HuH-7 (cell line): ENCODE results near the gene COL9A2.
"Not testable (repeated sequence)": the region's sequence is repeated elsewhere in the genome, so short reads cannot be mapped to it uniquely, and the experiment has no call there.

Source experiments
- DNase-seq: peaks from one replicate; pipeline ENCODE4 v3.0.0; 2011; ENCODE audit warnings: low spot score

The COL9A2 gene

DNA sequence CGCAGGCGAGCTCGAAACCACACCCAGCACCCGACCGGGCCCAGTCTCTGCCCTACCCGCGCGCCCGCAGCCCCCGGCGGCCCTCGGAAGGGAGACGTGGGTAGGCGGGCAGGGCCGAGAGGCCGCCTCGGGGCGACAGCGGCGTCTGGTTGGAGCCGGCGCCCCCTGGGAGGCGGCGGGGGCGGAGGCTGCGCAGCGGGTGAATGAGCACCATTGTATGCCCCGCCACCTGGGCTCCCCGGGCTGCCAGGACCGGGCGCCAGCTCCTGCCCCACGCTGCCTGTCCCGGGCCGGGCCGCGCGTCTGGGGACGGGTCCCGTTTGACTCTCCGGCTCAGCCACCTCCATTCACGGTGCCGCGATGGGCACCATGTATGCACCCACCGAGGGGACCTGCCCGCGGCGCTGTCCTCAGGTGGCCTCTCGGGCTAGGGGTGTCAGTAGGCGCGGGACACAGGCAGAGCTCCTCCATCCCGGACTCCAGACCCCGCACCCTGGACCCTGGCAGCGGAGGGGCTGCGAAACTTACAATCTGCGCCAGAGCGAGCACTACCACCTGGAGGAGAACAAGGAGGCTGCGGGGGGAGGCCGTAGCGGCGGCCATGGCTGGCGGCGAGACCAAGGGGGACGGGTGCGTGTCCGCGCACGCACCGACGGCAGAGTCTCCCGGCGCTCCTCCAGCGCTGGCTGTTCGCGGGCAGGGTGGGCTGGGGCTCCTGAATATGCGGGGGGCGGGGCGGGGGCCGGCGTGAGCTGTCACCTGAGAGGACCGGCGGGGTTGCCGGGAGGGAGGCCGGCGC, at the start of gene COL9A2:
COL9A2 (minus strand) TSS at position 692 of the 799 bp plus-strand sequence; CDS start at position 603, 89 bp downstream.
- DNase-seq, result peak; percentile 83

DNA sequence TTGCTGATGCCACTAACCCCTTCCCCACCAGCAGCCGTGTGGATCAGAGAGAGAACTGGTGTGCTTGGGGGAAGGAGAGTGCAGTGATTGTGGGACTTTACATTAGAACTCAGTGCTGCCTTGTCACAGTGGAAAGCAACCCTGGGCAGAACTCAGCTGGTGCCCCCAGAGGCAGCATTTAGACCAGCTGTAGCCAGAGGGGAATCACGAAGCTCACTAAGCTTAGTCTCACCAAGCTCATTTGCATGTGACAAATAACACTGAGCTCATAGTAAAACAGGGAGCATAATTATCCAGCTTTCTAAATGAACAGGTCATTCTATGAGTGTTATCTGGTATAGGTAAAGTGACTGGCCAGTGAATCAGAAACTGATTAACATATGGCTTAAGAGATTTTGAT, 46.6 kb upstream of the COL9A2 start:
- DNase-seq, result no peak

DNA sequence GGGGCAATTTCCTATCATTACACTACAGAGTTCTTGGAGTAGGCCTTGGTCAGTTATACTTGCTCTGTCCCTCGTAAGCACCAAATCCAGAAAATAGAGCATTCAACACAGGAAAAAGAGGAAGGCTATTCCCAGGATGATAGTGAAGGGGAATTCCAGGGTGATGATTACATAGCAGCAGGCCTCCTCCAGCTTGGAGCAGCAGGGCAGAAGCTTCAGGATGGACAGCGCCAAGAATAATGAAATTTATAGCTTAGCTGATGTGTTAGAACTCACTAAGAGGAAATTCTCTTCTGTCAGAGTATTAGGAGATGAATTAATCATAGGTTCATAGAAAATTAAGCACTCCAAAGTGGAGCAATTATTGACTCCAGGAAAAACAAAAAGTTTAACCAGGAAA, 45.6 kb upstream of the COL9A2 start:
- DNase-seq, result no peak

DNA sequence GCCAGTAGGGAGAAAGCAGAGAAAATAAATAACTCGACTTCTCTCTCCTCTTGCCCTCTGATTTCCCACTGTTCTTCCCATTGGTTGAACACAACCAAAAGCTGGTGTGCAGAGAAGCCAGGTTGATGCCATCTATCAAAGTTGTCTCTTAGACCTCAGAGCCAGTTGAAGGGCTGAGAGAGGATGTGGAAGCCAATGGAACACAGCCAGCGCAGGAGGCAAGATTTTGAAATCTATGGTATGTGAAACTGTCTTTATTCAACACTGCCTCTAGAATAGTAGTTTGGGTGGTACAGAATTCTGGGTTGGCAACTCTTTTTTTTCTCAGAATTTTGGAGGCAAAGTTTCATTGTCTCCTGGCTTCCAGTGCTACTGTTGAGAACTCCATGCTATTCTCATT, 45.1 kb upstream of the COL9A2 start:
- no peak for DNase-seq

DNA sequence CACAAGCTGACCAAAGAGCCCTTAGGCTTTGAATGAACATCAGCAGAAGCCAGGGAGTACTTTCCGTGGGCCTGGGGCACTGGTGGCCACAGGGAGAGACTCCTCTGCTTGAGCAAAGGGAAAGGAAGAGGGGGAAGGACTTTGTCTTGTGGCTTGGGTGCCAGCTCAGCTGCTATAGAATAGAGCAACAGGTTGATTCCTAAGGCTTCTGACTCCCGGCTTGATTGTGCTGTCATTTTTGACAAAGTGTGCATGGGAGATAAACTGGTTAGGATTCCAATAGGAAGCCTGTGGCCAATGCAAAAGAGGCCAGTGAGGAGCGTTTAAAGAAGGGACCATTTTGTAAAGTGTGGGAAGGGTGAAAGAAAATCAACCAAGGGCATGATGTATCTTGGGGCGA, 44.6 kb upstream of the COL9A2 start:
- no peak for DNase-seq

DNA sequence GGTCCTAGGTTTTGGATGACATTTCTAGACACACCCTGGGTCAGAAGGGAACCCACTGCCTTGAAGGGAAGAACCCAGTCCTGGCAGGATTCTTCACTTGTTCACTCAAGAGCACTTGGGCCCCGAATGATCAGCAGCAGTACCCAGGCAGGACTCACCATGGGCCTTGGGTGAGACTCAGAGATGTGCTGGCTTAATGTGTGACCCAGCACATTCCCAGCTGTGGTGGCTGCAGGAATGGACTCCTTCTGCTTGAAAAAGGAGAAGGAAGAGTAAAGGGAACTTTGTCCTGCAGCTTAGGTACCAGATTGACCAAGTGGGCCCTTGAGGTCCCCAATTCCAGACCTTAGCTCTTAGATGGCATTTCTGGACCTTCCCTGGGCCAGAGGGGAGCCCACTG, 44.1 kb upstream of the COL9A2 start:
- no peak for DNase-seq

DNA sequence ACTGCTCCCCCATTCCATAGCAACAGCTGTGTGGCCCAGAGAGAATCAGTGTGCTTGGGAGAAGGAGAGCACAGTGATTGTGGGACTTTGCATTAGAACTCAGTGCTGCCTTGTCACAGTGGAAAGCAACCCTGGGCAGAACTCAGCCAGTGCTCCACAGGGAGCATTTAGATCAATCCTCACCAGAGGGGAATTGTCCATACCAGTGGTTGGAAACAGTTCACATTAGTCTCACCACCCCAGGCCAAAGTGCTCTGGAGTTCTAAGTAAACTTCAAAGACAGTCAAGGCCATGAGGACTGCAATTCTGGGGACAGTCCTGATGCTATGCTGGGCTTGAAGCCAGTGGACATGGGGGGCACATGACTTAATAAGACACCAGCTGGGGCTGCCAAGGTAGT, 43.5 kb upstream of the COL9A2 start:
- DNase-seq, result no peak

DNA sequence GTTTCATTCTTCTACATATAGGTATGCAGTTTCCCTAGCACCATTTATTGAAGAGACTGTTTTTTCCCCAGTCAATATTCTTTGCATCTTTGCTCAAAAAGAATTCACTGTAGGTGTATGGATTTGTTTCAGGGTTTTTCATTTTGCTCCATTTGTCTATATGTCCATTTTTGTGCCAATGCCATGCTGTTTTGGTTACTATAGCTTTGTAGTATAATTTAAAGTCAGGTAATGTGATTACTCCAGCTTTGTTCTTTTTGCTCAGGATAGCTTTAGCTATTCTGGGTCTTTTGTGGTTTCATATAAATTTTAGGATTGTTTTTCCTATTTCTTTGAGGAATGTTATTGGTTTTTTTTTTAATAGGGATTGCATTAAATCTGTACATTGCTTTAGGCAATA, 40.5 kb upstream of the COL9A2 start:
- no peak for DNase-seq

DNA sequence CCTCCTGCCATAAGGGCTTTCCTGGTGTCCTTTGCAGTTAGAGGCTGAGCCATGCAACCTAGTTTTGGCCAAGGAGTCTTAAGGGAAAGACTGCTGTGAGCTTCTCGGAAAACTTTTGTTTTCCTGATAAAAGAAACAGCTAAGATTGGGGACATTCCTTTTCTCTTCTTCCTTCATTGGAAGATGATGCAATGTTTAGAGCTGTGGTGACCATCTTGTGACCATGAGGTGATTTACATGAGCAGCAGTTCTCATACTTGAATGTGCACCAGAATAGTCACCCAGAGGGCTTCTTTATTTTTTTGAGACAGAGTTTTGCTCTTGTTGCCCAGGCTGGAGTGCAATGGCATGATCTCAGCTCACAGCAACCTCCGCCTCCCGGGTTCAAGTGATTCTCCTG, 36.0 kb upstream of the COL9A2 start:
- no peak for DNase-seq

DNA sequence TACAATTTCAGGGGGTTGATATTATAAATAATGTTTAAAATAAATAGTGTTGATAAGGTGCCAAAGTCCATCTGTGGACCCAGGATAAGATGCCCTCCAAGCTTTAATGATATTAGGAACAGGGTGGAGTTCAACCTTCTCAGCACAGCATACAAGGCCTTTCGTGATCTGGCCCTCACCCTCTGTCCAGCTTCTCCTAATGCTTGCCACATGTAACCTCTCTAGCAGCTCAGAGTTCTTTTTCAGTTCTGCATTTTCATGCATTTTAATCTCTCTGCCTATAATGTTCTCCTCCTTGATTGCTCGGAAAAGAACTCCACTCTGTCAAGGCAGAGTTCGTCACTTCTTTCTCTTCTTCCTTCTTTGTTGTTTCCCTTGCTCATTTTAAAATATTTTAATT, 35.0 kb upstream of the COL9A2 start:
- no peak for DNase-seq

DNA sequence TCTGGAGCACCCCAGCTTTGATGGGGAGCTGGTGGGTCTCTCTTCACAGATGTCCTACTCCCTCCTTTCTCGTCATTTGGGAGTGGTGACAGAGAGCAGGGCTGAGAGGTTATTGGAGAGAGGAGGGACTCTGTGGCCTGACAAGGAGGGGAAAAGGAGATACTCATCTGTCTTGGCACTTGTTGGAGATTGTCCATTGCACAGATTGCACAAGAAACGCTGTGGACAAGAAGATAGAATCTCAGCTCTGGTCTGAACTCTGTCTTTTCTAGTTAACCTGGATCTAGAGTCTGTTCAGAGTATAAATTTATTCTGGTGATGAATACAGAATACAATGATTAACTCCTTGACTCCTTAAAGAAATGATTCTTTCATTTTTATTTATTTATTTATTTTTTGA, 34.0 kb upstream of the COL9A2 start:
- DNase-seq, result no peak

DNA sequence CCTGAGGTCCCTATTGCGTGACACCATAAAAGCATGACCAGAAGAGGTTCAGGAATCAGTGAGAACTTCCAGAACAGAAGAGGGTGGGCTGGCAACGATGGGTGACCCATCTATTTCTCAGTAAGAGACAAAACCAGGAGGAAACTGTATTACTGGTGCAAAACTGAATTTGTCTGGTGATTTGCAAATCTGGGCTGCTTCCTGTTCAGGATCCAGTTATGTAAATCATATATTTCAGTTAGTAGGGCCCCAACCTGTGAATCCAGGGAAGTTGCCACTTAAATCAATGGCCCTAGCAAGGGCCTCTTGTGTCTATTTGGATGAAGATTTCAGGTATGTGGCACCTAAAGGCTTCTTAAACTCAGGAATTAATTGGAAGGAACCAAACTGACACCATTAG, 33.3 kb upstream of the COL9A2 start:
- no peak for DNase-seq

DNA sequence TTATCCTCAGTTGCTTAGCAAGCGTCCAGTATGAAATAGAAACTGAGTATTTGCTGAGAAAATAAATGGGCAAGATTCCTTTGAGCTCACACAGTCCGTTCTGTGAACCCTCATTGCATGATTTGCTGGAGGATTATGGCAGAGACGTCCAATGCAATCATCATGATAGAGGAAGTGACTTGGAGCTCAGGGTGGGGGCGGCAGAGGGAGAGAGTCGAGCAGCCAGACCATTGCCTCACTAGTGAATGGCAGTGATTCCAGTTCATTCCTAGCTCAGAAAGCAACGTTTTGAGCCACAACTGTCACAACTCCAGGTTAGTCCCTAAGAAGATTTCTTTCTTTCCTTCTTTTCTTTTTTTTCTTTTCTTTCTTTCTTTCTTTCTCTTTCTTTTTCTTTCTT, 27.5 kb upstream of the COL9A2 start:
- peak; percentile 36 for DNase-seq

DNA sequence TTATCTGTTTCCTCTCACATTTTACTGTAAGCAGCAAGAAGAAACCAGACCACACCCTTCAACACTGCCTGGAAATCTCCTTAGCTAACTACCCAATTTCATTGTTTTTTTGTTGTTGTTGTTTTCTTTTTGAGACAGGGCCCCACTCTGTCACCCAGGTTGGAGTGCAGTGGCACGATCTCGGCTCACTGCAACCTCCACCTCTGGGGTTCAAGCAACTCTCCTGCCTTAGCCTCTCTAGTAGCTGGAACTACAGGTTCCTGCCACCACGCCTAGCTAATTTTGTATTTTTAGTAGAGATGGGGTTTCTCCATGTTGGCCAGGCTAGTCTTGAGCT, 25.3 kb upstream of the COL9A2 start:
- DNase-seq, result not testable (repeated sequence)

DNA sequence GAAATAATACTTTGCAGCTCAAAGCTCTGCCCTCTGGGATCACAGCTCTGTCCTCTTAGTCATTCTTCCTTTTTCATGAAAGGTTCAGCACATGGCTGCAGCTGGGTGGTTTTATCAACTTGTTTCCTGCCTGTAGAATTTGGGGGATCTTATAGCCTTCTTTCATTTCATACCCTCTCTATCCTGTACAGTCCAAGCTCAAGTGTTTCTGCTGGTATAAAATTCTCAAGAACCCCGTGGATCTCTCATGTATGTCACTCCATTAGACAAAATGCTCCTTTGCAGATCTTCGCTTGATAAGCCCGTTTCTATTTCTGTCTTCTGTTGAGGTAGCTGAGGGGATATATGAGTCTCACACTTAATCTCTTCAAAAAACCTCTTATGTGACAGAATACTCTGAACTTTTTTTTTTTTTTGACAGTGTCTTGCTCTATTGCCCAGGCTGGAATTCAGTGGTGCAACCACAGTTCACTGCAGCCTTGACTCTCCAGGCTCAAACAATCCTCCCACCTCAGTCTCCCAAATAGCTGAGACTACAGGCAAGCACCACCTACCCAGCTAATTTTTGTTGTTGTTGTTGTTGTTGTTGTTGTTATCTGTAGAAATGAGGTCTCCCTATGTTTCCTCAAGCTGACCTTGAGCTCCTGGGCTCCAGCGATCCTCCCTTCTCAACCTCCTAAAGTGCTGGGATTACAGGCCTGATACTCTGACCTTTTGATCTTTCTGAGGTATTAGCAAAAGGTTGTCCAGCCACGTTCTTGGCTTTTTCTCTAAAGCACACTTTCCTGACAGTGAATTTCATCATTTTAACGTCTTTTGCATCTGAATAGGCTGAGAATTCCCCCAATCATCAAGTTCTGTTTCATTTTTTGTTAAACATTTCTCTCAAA, 24.6 kb upstream of the COL9A2 start:
- no peak for DNase-seq

DNA sequence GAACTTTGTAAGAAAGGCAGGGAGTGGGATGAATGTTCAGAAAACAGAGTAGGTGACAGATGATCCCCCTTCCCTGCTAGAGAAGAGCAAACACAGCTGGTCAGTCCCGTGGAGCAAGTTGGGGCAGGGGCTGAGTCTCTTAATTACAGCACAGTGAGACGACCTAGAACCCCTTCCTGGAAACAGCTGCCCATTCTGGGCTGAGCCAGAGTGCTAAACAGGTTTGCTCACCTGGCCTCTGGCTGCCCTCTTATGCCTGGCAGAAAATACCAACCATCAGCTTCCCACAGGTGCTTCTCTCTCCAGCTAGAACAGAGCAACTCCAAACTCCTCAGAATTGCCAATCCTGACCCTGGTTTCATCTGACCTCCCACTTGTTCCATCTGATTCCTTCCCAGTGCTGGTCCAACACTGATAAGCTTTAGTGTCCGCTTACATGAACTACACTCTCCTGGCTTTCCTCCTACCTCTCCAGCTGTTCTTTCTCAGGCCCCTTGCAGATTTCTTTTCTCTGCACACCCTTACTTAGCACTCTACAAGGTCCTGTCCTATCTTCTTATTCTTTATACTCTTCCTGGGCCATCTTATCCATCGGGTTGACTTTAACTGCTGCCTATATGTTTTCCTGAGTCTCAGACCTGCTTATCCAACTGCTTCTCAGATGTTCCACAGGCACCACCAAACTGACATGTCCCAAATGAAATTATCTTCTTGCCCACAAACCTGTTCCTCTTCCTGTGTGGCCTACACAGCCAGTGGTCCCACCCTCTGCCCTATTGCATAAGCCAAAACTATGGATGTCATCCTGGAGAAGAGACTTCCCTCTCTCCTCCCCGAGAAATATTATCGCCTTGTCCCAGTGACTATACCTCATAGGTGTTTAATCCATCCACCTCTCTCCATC, 22.6 kb upstream of the COL9A2 start:
- DNase-seq, result no peak

DNA sequence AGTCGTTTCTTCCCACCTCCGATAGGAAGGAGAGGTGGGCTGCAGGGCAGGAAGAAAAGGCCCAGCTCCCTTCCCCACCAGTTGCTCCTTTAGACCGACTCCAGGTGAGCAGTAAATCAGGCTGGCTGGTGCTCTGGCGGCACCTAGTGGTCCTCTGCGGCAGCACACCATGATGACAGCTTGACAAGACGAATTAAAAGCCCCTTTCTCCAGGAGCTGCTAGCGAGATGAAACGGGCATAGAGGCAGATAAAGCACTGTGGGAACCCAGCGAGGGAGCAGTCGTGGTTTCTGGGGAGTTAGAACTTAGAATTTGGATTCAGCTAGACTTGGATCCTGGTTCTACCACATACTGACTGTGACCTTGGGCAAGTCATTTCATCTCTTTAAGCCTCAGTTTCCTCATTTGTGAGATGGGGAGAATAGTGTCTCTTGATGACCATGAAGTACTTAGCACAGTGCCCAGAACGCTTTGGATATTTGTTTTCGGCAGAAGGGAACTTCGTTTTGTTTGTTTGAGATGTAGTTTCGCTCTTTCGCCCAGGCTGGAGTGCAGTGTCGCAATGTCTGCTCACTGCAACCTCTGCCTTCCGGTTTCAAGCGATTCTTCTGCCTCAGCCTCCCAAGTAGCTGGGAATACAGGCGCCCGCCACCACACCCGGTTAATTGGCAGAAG, 21.8 kb upstream of the COL9A2 start:
- DNase-seq, result peak; percentile 82

DNA sequence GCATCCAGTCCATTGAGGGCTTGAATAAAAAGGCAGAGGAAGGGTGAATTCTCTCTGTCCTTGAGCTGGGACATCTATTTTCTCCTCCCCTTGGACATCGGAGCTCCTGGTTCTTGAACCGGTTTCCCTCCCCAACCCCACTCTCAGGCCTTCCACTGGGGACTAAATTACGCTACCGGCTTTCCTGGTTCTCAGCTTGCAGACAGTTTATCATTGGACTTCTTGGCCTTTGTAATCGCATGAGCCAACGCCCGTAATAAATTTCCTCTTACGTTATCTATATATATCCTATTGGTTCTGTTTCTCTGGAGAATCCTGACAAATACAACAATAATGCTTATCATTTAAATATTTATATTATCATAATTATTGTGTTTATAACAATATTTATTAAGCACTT, 20.4 kb upstream of the COL9A2 start:
- no peak for DNase-seq

DNA sequence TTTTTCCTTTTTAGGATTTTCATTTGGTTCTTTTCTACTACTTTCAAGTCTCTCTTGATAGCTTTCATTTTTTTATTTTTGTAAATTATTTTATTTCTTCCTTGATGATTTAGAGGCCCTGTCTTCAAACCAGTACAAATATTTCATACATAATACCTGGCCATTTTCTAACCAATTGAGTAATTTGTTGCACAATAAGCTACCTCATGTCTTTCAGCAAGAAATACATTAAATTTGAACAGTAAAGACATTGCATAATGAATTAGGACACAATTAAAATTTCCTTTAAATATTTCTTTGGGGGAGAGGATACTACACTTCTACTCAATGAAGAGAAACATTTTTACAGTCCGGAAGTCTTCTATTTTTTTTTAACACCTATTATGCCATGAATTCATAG, 15.6 kb upstream of the COL9A2 start:
- no peak for DNase-seq

DNA sequence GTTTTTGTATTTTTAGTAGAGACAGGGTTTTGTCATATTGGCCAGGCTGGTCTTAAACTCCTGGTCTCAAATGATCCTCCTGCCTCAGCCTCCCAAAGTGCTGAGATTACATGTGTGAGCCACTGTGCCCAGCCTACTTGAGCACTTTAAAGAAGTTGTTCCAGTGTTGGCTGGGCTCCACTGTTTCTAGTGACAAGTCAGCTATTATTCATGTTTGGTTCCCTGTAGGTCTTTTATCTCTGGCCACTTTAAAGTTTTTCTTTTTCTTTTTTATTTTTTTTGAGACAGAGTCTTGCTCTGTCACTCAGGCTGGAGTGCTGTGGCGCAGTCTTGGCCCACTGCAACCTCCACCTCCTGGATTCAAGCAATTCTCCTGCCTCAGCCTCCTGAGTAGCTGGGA, 14.3 kb upstream of the COL9A2 start:
- DNase-seq, result not testable (repeated sequence)

DNA sequence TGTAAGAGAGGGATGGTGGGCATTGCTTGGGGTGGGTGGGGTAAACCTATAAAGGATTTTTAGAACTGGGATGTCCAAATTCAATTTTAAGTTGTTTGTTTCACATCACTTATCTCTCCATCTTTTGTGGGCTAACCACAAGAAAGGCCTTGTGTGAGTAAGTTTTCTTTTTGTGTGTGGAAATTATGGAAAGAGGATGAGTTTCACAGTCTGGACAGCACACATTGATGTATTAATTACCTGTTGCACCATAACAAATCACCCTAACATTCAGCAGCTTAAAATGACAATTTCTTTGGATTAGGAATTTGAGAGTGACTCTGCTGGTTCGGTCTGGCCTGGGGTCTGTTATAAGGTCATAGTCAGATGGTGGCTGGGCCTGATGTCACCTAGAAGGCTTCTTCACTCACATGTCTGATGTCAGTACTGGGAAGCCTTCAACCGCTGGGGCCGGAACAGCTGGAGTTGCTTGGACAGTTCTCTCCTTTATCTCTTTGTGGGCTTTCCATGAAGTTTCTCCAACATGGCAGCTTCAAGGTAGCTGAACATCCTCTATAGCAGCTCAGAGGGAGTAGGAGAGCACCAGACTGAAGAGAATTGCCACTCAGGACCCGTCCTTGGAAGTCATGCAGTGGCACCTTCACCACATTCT, 2.0 kb upstream of the COL9A2 start:
- DNase-seq, result no peak
